ENCODE results near the gene STYK1.

The STYK1 gene

DNA sequence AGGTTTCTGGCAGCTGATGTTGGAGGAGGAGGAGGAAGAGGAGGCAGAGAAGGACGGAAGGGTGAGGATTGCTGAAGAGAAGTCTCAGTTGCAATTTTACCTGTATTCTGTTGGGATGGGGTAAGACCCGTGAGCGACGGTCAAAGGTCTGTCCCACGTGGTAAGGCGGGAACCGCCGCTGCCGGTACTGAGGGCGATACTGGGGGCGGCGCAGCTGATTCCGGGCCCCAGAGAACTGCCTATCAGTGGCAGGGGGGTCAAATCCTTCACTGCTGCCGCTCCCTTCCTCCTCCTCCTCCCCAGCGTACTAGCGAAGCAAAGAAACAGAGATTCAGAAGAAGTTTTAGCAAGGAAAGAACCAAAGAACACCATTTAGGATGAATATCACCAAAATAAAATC lies 36.0 kb upstream of the STYK1 start:
- no peak overlapping the region for H3K4me2 ChIP-seq (ENCODE audit: insufficient read depth, low read length, poor library complexity, severe bottlenecking)
- no peak overlapping the region for H2BK12ac ChIP-seq (ENCODE audit: low read length)
- H3K27me3 ChIP-seq (ENCODE audit: control insufficient read depth in 3 of 3, insufficient read depth in 3 of 3, low read depth in 1 of 3, low read length in 3 of 3): no peaks in the 10 kb centered on the region
- no peaks in the 10 kb centered on the region for H3K79me1 ChIP-seq (ENCODE audit: low read depth, low read length)
- peaks cover 21 to 93% of the 10 kb centered on the region in 2 donors for H3K36me3 ChIP-seq (replicated peaks in 1 of 2; ENCODE audit: control insufficient read depth in 2 of 2, insufficient read depth in 2 of 2, low read length in 2 of 2)
- no peak overlapping the region for H3K18ac ChIP-seq (ENCODE audit: low read length)
- H3K9ac ChIP-seq (ENCODE audit: low read depth, low read length, poor library complexity): no peak overlapping the region
- no peaks in the 10 kb centered on the region for H3K9me3 ChIP-seq (replicated peaks in 1 of 2; ENCODE audit: control insufficient read depth in 2 of 2, insufficient read depth in 1 of 2, low read depth in 1 of 2, low read length in 2 of 2)
- H2AFZ ChIP-seq (ENCODE audit: low read length): no peak overlapping the region
- H2BK15ac ChIP-seq (ENCODE audit: low read length): no peak overlapping the region
- no peak overlapping the region for H3K4ac ChIP-seq (ENCODE audit: low read length)
- no peak overlapping the region for H2BK120ac ChIP-seq (ENCODE audit: low read depth, low read length)
- H3K27ac ChIP-seq (replicated peaks; ENCODE audit: low read length): no peak overlapping the region
- DNase-seq (ENCODE audit: low spot score): no peak
- WGBS, 2 donors (ENCODE audit: extremely low coverage in 2 of 2, insufficient read length in 2 of 2, insufficient replicate concordance in 1 of 2): no CpG with 5 or more reads among the region's 16 CpGs
- H3K14ac ChIP-seq (ENCODE audit: low read length): no peak overlapping the region
- H3K4me3 ChIP-seq (ENCODE audit: low read length in 2 of 2): no peak overlapping the region
- no peak overlapping the region for H4K91ac ChIP-seq (ENCODE audit: low read depth, low read length, poor library complexity)
- H3K23ac ChIP-seq (ENCODE audit: low read depth, low read length, poor library complexity): no peak overlapping the region
- H4K8ac ChIP-seq (ENCODE audit: low read depth, low read length): no peak overlapping the region
- no peak overlapping the region for H2BK5ac ChIP-seq (ENCODE audit: low read length)
- no peaks in the 10 kb centered on the region for H3K4me1 ChIP-seq (ENCODE audit: control insufficient read depth in 2 of 2, insufficient read depth in 1 of 2, low read depth in 1 of 2, low read length in 2 of 2)
- H2AK5ac ChIP-seq (ENCODE audit: low read depth, low read length): no peak overlapping the region

DNA sequence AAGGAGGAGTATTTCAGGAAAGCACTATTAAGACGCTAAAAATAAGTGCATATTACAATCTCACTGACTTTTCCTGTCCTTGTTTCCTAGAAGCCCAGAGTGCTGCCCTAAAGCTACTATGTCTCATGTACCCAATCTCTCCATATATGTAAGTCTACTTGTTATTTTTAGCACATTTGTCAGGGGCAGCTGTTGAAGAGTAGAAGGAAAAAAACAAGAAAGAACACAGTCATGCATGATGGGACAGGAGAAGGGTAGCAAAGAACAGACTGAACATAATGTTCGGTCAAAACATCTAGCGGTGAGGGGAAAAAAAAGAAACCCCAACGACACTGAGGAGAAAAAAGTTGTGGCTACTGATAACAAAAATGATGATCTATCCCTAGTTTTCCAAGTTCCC lies 35.0 kb upstream of the STYK1 start:
- WGBS, 2 donors (ENCODE audit: extremely low coverage in 2 of 2, insufficient read length in 2 of 2, insufficient replicate concordance in 1 of 2): no CpG with 5 or more reads among the region's 4 CpGs
- no peak overlapping the region for H3K9ac ChIP-seq (ENCODE audit: low read depth, low read length, poor library complexity)
- H3K79me1 ChIP-seq (ENCODE audit: low read depth, low read length): no peaks in the 10 kb centered on the region
- no peak overlapping the region for H2AFZ ChIP-seq (ENCODE audit: low read length)
- no peaks in the 10 kb centered on the region for H3K9me3 ChIP-seq (replicated peaks in 1 of 2; ENCODE audit: control insufficient read depth in 2 of 2, insufficient read depth in 1 of 2, low read depth in 1 of 2, low read length in 2 of 2)
- no peak for DNase-seq (ENCODE audit: low spot score)
- H3K14ac ChIP-seq (ENCODE audit: low read length): no peak overlapping the region
- H3K4me3 ChIP-seq (ENCODE audit: low read length in 2 of 2): no peak overlapping the region
- H2AK5ac ChIP-seq (ENCODE audit: low read depth, low read length): no peak overlapping the region
- no peak overlapping the region for H3K27ac ChIP-seq (replicated peaks; ENCODE audit: low read length)
- H4K91ac ChIP-seq (ENCODE audit: low read depth, low read length, poor library complexity): no peak overlapping the region
- no peaks in the 10 kb centered on the region for H3K4me1 ChIP-seq (ENCODE audit: control insufficient read depth in 2 of 2, insufficient read depth in 1 of 2, low read depth in 1 of 2, low read length in 2 of 2)
- no peaks in the 10 kb centered on the region for H3K27me3 ChIP-seq (ENCODE audit: control insufficient read depth in 3 of 3, insufficient read depth in 3 of 3, low read depth in 1 of 3, low read length in 3 of 3)
- no peak overlapping the region for H2BK5ac ChIP-seq (ENCODE audit: low read length)
- no peak overlapping the region for H3K4ac ChIP-seq (ENCODE audit: low read length)
- H3K36me3 ChIP-seq (replicated peaks in 1 of 2; ENCODE audit: control insufficient read depth in 2 of 2, insufficient read depth in 2 of 2, low read length in 2 of 2): peaks cover 23 to 88% of the 10 kb centered on the region in 2 donors
- H2BK120ac ChIP-seq (ENCODE audit: low read depth, low read length): no peak overlapping the region
- H3K18ac ChIP-seq (ENCODE audit: low read length): no peak overlapping the region
- no peak overlapping the region for H3K23ac ChIP-seq (ENCODE audit: low read depth, low read length, poor library complexity)
- H2BK12ac ChIP-seq (ENCODE audit: low read length): no peak overlapping the region
- H4K8ac ChIP-seq (ENCODE audit: low read depth, low read length): no peak overlapping the region
- no peak overlapping the region for H2BK15ac ChIP-seq (ENCODE audit: low read length)
- no peak overlapping the region for H3K4me2 ChIP-seq (ENCODE audit: insufficient read depth, low read length, poor library complexity, severe bottlenecking)

DNA sequence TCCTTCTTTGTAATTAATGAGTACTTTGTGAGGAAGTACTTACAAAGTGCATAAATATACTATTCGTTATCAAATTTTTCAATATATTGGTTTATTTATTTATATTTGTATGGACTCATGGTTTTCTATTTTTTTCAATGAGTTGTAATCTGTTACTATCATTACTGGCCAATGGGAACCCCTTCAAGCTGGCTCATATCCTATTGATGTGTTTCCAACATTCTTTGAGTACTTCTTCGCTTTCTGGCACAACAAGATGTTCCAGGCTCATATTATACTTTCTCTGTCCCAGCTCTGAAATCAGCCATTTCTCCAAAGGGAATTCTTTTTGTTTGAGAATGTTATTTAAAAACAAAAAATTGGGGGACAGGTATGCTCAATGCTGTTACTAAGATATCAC lies 31.8 kb upstream of the STYK1 start:
- H3K9me3 ChIP-seq (replicated peaks in 1 of 2; ENCODE audit: control insufficient read depth in 2 of 2, insufficient read depth in 1 of 2, low read depth in 1 of 2, low read length in 2 of 2): no peaks in the 10 kb centered on the region
- no peak overlapping the region for H2BK12ac ChIP-seq (ENCODE audit: low read length)
- H2BK5ac ChIP-seq (ENCODE audit: low read length): no peak overlapping the region
- DNase-seq (ENCODE audit: low spot score): no peak
- no peak overlapping the region for H3K23ac ChIP-seq (ENCODE audit: low read depth, low read length, poor library complexity)
- H3K4ac ChIP-seq (ENCODE audit: low read length): no peak overlapping the region
- no peak overlapping the region for H3K9ac ChIP-seq (ENCODE audit: low read depth, low read length, poor library complexity)
- H2AK5ac ChIP-seq (ENCODE audit: low read depth, low read length): no peak overlapping the region
- no peak overlapping the region for H2AFZ ChIP-seq (ENCODE audit: low read length)
- no peak overlapping the region for H3K18ac ChIP-seq (ENCODE audit: low read length)
- no peaks in the 10 kb centered on the region for H3K79me1 ChIP-seq (ENCODE audit: low read depth, low read length)
- no peak overlapping the region for H3K4me3 ChIP-seq (ENCODE audit: low read length in 2 of 2)
- H4K91ac ChIP-seq (ENCODE audit: low read depth, low read length, poor library complexity): no peak overlapping the region
- H3K36me3 ChIP-seq (replicated peaks in 1 of 2; ENCODE audit: control insufficient read depth in 2 of 2, insufficient read depth in 2 of 2, low read length in 2 of 2): peaks cover 28 to 89% of the 10 kb centered on the region in 2 donors
- WGBS, 2 donors (ENCODE audit: extremely low coverage in 2 of 2, insufficient read length in 2 of 2, insufficient replicate concordance in 1 of 2): no CpG with 5 or more reads among the region's 2 CpGs
- no peaks in the 10 kb centered on the region for H3K27me3 ChIP-seq (ENCODE audit: control insufficient read depth in 3 of 3, insufficient read depth in 3 of 3, low read depth in 1 of 3, low read length in 3 of 3)
- H3K14ac ChIP-seq (ENCODE audit: low read length): no peak overlapping the region
- no peak overlapping the region for H3K27ac ChIP-seq (replicated peaks; ENCODE audit: low read length)
- H2BK120ac ChIP-seq (ENCODE audit: low read depth, low read length): no peak overlapping the region
- H4K8ac ChIP-seq (ENCODE audit: low read depth, low read length): no peak overlapping the region
- no peaks in the 10 kb centered on the region for H3K4me1 ChIP-seq (ENCODE audit: control insufficient read depth in 2 of 2, insufficient read depth in 1 of 2, low read depth in 1 of 2, low read length in 2 of 2)
- H3K4me2 ChIP-seq (ENCODE audit: insufficient read depth, low read length, poor library complexity, severe bottlenecking): no peak overlapping the region
- H2BK15ac ChIP-seq (ENCODE audit: low read length): no peak overlapping the region

DNA sequence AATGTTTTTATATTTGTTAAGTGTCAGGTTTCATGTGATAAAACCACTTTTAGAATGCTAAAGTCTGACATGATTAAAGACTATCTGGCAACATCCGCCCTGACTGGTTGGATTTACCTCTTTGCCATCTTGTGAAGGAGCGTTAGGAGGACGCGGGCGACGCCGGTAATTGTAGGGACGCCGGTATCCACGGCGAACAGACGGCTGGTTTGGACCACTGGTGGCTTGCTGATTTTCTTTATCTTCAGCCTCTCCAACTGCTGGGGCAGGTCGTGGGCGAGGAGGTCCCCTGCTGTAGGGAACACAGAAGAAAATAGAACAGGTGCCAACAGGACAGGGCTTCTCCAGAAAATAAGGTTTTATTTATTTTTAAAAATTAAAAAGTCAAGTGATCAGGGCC lies 28.0 kb upstream of the STYK1 start:
- no peaks in the 10 kb centered on the region for H3K4me1 ChIP-seq (ENCODE audit: control insufficient read depth in 2 of 2, insufficient read depth in 1 of 2, low read depth in 1 of 2, low read length in 2 of 2)
- no peak overlapping the region for H3K4ac ChIP-seq (ENCODE audit: low read length)
- no peak overlapping the region for H2BK15ac ChIP-seq (ENCODE audit: low read length)
- H4K8ac ChIP-seq (ENCODE audit: low read depth, low read length): no peak overlapping the region
- no peak overlapping the region for H3K4me2 ChIP-seq (ENCODE audit: insufficient read depth, low read length, poor library complexity, severe bottlenecking)
- no peak overlapping the region for H2BK120ac ChIP-seq (ENCODE audit: low read depth, low read length)
- H3K18ac ChIP-seq (ENCODE audit: low read length): no peak overlapping the region
- H2AK5ac ChIP-seq (ENCODE audit: low read depth, low read length): no peak overlapping the region
- H3K27me3 ChIP-seq (ENCODE audit: control insufficient read depth in 3 of 3, insufficient read depth in 3 of 3, low read depth in 1 of 3, low read length in 3 of 3): no peaks in the 10 kb centered on the region
- WGBS, 2 donors (ENCODE audit: extremely low coverage in 2 of 2, insufficient read length in 2 of 2, insufficient replicate concordance in 1 of 2): no CpG with 5 or more reads among the region's 14 CpGs
- H3K4me3 ChIP-seq (ENCODE audit: low read length in 2 of 2): no peak overlapping the region
- H3K9me3 ChIP-seq (replicated peaks in 1 of 2; ENCODE audit: control insufficient read depth in 2 of 2, insufficient read depth in 1 of 2, low read depth in 1 of 2, low read length in 2 of 2): no peaks in the 10 kb centered on the region
- no peak for DNase-seq (ENCODE audit: low spot score)
- H2BK12ac ChIP-seq (ENCODE audit: low read length): no peak overlapping the region
- no peak overlapping the region for H3K14ac ChIP-seq (ENCODE audit: low read length)
- H3K27ac ChIP-seq (replicated peaks; ENCODE audit: low read length): no peak overlapping the region
- peaks cover 27 to 89% of the 10 kb centered on the region in 2 donors for H3K36me3 ChIP-seq (replicated peaks in 1 of 2; ENCODE audit: control insufficient read depth in 2 of 2, insufficient read depth in 2 of 2, low read length in 2 of 2)
- peaks cover 2% of the 10 kb centered on the region for H3K79me1 ChIP-seq (ENCODE audit: low read depth, low read length)
- H2AFZ ChIP-seq (ENCODE audit: low read length): no peak overlapping the region
- H4K91ac ChIP-seq (ENCODE audit: low read depth, low read length, poor library complexity): no peak overlapping the region
- no peak overlapping the region for H3K9ac ChIP-seq (ENCODE audit: low read depth, low read length, poor library complexity)
- H2BK5ac ChIP-seq (ENCODE audit: low read length): no peak overlapping the region
- H3K23ac ChIP-seq (ENCODE audit: low read depth, low read length, poor library complexity): no peak overlapping the region
